ENCODE data around the gene FASTKD2. TPM values are rescaled to one million over a fixed set of nuclear protein-coding genes. Genes with fewer than 3 reads are reported as not detected.
"Not testable (repeated sequence)": the region's sequence is repeated elsewhere in the genome, so short reads cannot be mapped to it uniquely, and the experiment has no call there.

FASTKD2 gene
- total RNA-seq, 1 experiment from 2014 or later, result 36.9 TPM

GRCh38 chr2:206812471-206812870, 47.1 kb downstream of the FASTKD2 start:
- not testable (repeated sequence) for H3K27ac ChIP-seq (ENCODE audit: low read length)

GRCh38 chr2:206814498-206814897, 49.1 kb downstream of the FASTKD2 start:
- H4K20me1 ChIP-seq (ENCODE audit: insufficient read depth, low read depth, low read length), result no peaks in the 10 kb centered on the region
- no peaks in the 10 kb centered on the region for H3K36me3 ChIP-seq (ENCODE audit: insufficient read depth, low read length)
- peak; percentile 51 for DNase-seq
- no peak overlapping the region for H3K27ac ChIP-seq (ENCODE audit: low read length)
- peaks cover 12% of the 10 kb centered on the region for H3K4me1 ChIP-seq (ENCODE audit: low read length)
- H3K27me3 ChIP-seq (ENCODE audit: low read length), result no peaks in the 10 kb centered on the region
- peak overlapping the region; percentile 5 for H3K4me2 ChIP-seq (ENCODE audit: low read depth, low read length, poor library complexity, severe bottlenecking)
- no peaks in the 10 kb centered on the region for H3K9me2 ChIP-seq (replicated peaks; ENCODE audit: insufficient read depth, low read length)
- H3K9me3 ChIP-seq (ENCODE audit: low read length), result no peaks in the 10 kb centered on the region
- no peak overlapping the region for H2AFZ ChIP-seq (ENCODE audit: low read length)
- no peaks in the 10 kb centered on the region for H3K79me2 ChIP-seq (ENCODE audit: low read length)
- no peak overlapping the region for H3K9ac ChIP-seq (ENCODE audit: low read length)
- H3K4me3 ChIP-seq (ENCODE audit: low read length), result no peak overlapping the region

More at GRCh38 chr2:206812471-206812870, 47.1 kb downstream of the FASTKD2 start:
- H3K9me3 ChIP-seq (ENCODE audit: low read length); H3K9me2 ChIP-seq (replicated peaks; ENCODE audit: insufficient read depth, low read length); H3K27me3 ChIP-seq (ENCODE audit: low read length); H2AFZ ChIP-seq (ENCODE audit: low read length); H3K36me3 ChIP-seq (ENCODE audit: insufficient read depth, low read length); DNase-seq; H3K79me2 ChIP-seq (ENCODE audit: low read length); H3K9ac ChIP-seq (ENCODE audit: low read length); H3K4me2 ChIP-seq (ENCODE audit: low read depth, low read length, poor library complexity, severe bottlenecking); H3K4me3 ChIP-seq (ENCODE audit: low read length); H4K20me1 ChIP-seq (ENCODE audit: insufficient read depth, low read depth, low read length): not testable (repeated sequence)
- peaks cover 12% of the 10 kb centered on the region for H3K4me1 ChIP-seq (ENCODE audit: low read length)

GRCh38 chr2:206820807-206821206, 55.4 kb downstream of the FASTKD2 start:
- H3K9ac ChIP-seq (ENCODE audit: low read length), result no peak overlapping the region
- H3K4me3 ChIP-seq (ENCODE audit: low read length), result no peak overlapping the region
- no peaks in the 10 kb centered on the region for H3K4me1 ChIP-seq (ENCODE audit: low read length)
- H3K36me3 ChIP-seq (ENCODE audit: insufficient read depth, low read length), result no peaks in the 10 kb centered on the region
- no peaks in the 10 kb centered on the region for H3K9me3 ChIP-seq (ENCODE audit: low read length)
- H3K9me2 ChIP-seq (replicated peaks; ENCODE audit: insufficient read depth, low read length), result no peaks in the 10 kb centered on the region
- H4K20me1 ChIP-seq (ENCODE audit: insufficient read depth, low read depth, low read length), result no peaks in the 10 kb centered on the region
- H3K4me2 ChIP-seq (ENCODE audit: low read depth, low read length, poor library complexity, severe bottlenecking), result no peak overlapping the region
- no peak for DNase-seq
- H3K27ac ChIP-seq (ENCODE audit: low read length), result no peak overlapping the region
- H3K27me3 ChIP-seq (ENCODE audit: low read length), result no peaks in the 10 kb centered on the region
- no peak overlapping the region for H2AFZ ChIP-seq (ENCODE audit: low read length)
- no peaks in the 10 kb centered on the region for H3K79me2 ChIP-seq (ENCODE audit: low read length)

- Histone ChIP-seq H3K36me3 (ENCODE audit: insufficient read depth, low read length) (no peaks in the 10 kb centered on the region), H4K20me1 (ENCODE audit: insufficient read depth, low read depth, low read length) (no peaks in the 10 kb centered on the region), H3K9me3 (ENCODE audit: low read length) (no peaks in the 10 kb centered on the region), H3K4me1 (ENCODE audit: low read length) (no peaks in the 10 kb centered on the region), H3K4me3 (ENCODE audit: low read length) (no peak overlapping the region), H3K9me2 (replicated peaks; ENCODE audit: insufficient read depth, low read length) (no peaks in the 10 kb centered on the region), H3K4me2 (ENCODE audit: low read depth, low read length, poor library complexity, severe bottlenecking) (no peak overlapping the region), H3K9ac (ENCODE audit: low read length) (no peak overlapping the region), H3K79me2 (ENCODE audit: low read length) (no peaks in the 10 kb centered on the region), H3K27ac (ENCODE audit: low read length) (no peak overlapping the region), H3K27me3 (ENCODE audit: low read length) (no peaks in the 10 kb centered on the region), H2AFZ (ENCODE audit: low read length) (no peak overlapping the region)
- DNase-seq, result no peak
These were observed 57.8 kb downstream of the FASTKD2 start for GRCh38 chr2:206823178-206823577.

- Histone ChIP-seq H3K27ac (ENCODE audit: low read length) (no peak overlapping the region), H3K4me3 (ENCODE audit: low read length) (no peak overlapping the region), H3K27me3 (ENCODE audit: low read length) (no peaks in the 10 kb centered on the region), H4K20me1 (ENCODE audit: insufficient read depth, low read depth, low read length) (no peaks in the 10 kb centered on the region), H3K9me3 (ENCODE audit: low read length) (no peaks in the 10 kb centered on the region), H2AFZ (ENCODE audit: low read length) (no peak overlapping the region), H3K79me2 (ENCODE audit: low read length) (no peaks in the 10 kb centered on the region), H3K9ac (ENCODE audit: low read length) (no peak overlapping the region), H3K4me2 (ENCODE audit: low read depth, low read length, poor library complexity, severe bottlenecking) (no peak overlapping the region), H3K9me2 (replicated peaks; ENCODE audit: insufficient read depth, low read length) (no peaks in the 10 kb centered on the region), H3K4me1 (ENCODE audit: low read length) (no peaks in the 10 kb centered on the region), H3K36me3 (ENCODE audit: insufficient read depth, low read length) (no peaks in the 10 kb centered on the region)
- no peak for DNase-seq
These were observed 58.7 kb downstream of the FASTKD2 start for GRCh38 chr2:206824087-206824618.

GRCh38 chr2:206824993-206825392, 59.6 kb downstream of the FASTKD2 start:
- Histone ChIP-seq H3K4me1 (ENCODE audit: low read length) (no peaks in the 10 kb centered on the region), H3K4me3 (ENCODE audit: low read length) (no peak overlapping the region), H3K9ac (ENCODE audit: low read length) (no peak overlapping the region), H4K20me1 (ENCODE audit: insufficient read depth, low read depth, low read length) (no peaks in the 10 kb centered on the region), H3K27ac (ENCODE audit: low read length) (no peak overlapping the region), H3K9me2 (replicated peaks; ENCODE audit: insufficient read depth, low read length) (no peaks in the 10 kb centered on the region), H3K9me3 (ENCODE audit: low read length) (no peaks in the 10 kb centered on the region), H2AFZ (ENCODE audit: low read length) (no peak overlapping the region), H3K79me2 (ENCODE audit: low read length) (no peaks in the 10 kb centered on the region), H3K27me3 (ENCODE audit: low read length) (no peaks in the 10 kb centered on the region), H3K4me2 (ENCODE audit: low read depth, low read length, poor library complexity, severe bottlenecking) (no peak overlapping the region), H3K36me3 (ENCODE audit: insufficient read depth, low read length) (no peaks in the 10 kb centered on the region)
- no peak for DNase-seq

- H3K27me3 ChIP-seq (ENCODE audit: low read length), result no peaks in the 10 kb centered on the region
- H3K79me2 ChIP-seq (ENCODE audit: low read length), result no peaks in the 10 kb centered on the region
- no peaks in the 10 kb centered on the region for H4K20me1 ChIP-seq (ENCODE audit: insufficient read depth, low read depth, low read length)
- no peak overlapping the region for H3K4me3 ChIP-seq (ENCODE audit: low read length)
- H2AFZ ChIP-seq (ENCODE audit: low read length), result no peak overlapping the region
- no peak overlapping the region for H3K4me2 ChIP-seq (ENCODE audit: low read depth, low read length, poor library complexity, severe bottlenecking)
- peaks cover 7% of the 10 kb centered on the region for H3K4me1 ChIP-seq (ENCODE audit: low read length)
- H3K9me2 ChIP-seq (replicated peaks; ENCODE audit: insufficient read depth, low read length), result no peaks in the 10 kb centered on the region
- H3K27ac ChIP-seq (ENCODE audit: low read length), result no peak overlapping the region
- H3K9me3 ChIP-seq (ENCODE audit: low read length), result no peaks in the 10 kb centered on the region
- no peaks in the 10 kb centered on the region for H3K36me3 ChIP-seq (ENCODE audit: insufficient read depth, low read length)
- DNase-seq, result no peak
- H3K9ac ChIP-seq (ENCODE audit: low read length), result no peak overlapping the region
These were observed 66.1 kb downstream of the FASTKD2 start for GRCh38 chr2:206831442-206831995.

- peaks cover 7% of the 10 kb centered on the region for H3K4me1 ChIP-seq (ENCODE audit: low read length)
- H3K4me3 ChIP-seq (ENCODE audit: low read length), result no peak overlapping the region
- H2AFZ ChIP-seq (ENCODE audit: low read length), result no peak overlapping the region
- DNase-seq, result peak; percentile 47
- H3K27me3 ChIP-seq (ENCODE audit: low read length), result no peaks in the 10 kb centered on the region
- no peak overlapping the region for H3K4me2 ChIP-seq (ENCODE audit: low read depth, low read length, poor library complexity, severe bottlenecking)
- H3K79me2 ChIP-seq (ENCODE audit: low read length), result no peaks in the 10 kb centered on the region
- no peaks in the 10 kb centered on the region for H3K9me2 ChIP-seq (replicated peaks; ENCODE audit: insufficient read depth, low read length)
- no peaks in the 10 kb centered on the region for H3K9me3 ChIP-seq (ENCODE audit: low read length)
- no peaks in the 10 kb centered on the region for H4K20me1 ChIP-seq (ENCODE audit: insufficient read depth, low read depth, low read length)
- H3K27ac ChIP-seq (ENCODE audit: low read length), result no peak overlapping the region
- no peaks in the 10 kb centered on the region for H3K36me3 ChIP-seq (ENCODE audit: insufficient read depth, low read length)
- no peak overlapping the region for H3K9ac ChIP-seq (ENCODE audit: low read length)
These were observed 67.5 kb downstream of the FASTKD2 start for GRCh38 chr2:206832873-206833272.
